22Rv1 (cell line): ENCODE results near the gene DAGLA.

Source experiments
- H3K27ac ChIP-seq: fragments of 450-650 bp; 2 replicates; pipeline ENCODE4 v1.5.1; 2017
- CTCF ChIP-seq: fragments of 450-650 bp; IDR thresholded peaks from 2 replicates; pipeline ENCODE4 v1.5.1; 2017; ENCODE audit warnings: mild to moderate bottlenecking
- ZFX ChIP-seq: fragments of 450-650 bp; IDR thresholded peaks from 2 replicates; pipeline ENCODE4 v1.6.1; 2017; ENCODE audit warnings: antibody characterized with exemption, borderline replicate concordance

DAGLA gene

GRCh38 chr11:61757213-61757862 is 77.1 kb downstream of the DAGLA start:
- TF ChIP-seq CTCF = no peak
- TF ChIP-seq ZFX = no peak
- peak overlapping the region; percentile 91 for H3K27ac ChIP-seq

DNA sequence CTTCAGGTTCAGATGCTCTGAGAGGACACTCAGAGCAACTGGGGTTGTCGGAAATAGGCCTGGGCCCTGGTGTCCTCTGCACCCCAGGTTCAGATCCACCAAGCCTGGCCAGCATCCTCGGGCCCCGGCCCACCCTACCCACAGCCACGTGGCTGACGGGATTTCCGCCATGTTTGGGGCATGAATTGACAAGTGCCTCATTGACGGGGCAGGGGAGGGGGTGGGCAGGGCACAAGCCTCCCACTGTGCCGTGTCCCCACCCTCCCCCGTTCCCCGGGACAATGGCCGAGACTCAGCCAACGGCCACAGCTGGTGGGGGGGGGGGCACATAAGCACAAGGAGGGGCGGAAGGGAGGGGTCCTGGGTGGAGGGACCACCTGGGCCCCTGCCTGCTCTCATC is 80.8 kb downstream of the DAGLA start:
- no peak overlapping the region for H3K27ac ChIP-seq
- TF ChIP-seq CTCF (no peak), ZFX (no peak)

DNA sequence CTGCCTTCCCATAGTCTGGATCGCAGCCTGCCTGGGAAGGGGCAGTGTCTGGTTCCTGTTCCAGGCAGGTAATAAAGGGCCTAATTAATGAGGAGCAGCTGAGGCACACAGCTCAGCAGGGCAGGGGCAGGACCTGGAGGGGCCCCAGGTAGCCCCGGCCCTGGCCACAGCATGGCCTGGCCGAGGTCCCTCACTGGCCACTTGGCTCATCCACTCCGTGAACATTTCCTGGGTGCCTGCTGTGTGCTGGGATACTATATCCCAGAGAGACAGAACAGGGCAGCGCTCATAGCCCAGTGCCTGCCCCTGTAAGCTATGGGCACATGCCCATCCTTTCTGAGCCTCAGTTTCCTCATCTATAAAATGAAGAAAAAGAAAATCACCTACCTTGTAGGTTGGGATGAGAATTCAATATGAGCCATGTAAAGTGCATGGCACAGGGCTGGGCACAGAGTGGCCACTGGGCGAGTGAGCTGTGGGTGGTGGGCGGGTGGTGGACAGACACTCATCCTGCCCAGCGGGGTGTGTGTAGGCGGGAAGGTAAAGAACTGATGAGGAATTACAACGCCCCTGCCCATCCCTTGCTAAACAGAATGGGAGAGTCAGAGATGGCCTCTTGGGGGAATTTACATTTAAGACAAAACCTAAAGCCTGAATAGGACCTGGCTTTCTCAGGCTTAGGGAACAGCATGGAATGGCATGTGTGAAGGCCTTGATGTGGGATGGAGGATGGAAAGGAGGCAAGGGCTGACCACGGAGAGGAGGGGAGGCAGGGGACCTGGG is 81.4 kb downstream of the DAGLA start:
- no peak overlapping the region for H3K27ac ChIP-seq
- TF ChIP-seq CTCF (no peak), ZFX (no peak)

DNA sequence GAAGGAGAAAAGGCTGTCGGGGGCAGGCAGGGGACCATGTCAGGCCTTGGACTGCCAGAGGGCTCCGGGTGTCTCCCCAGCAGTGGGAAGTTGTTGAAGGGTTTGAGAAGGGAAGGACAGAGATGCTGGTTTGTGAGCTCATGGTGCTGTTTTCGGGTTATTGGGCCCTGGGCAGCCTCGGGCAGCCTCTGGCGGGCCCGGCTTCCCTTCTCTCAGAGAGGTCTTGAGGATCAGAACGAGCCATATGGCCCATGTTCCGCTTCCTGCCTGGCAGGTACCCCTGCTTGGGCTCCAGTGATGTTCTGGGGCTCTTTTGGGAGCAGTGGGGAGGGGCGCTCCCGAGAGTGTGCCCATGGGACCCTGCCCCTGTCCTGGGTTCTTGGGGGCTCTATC is 82.0 kb downstream of the DAGLA start:
- TF ChIP-seq ZFX = no peak
- no peak for TF ChIP-seq CTCF
- no peak overlapping the region for H3K27ac ChIP-seq

- H3K27ac ChIP-seq = no peak overlapping the region
- no peak for TF ChIP-seq CTCF
- TF ChIP-seq ZFX = no peak
These were observed 82.6 kb downstream of the DAGLA start for GRCh38 chr11:61762798-61763197.

GRCh38 chr11:61763930-61764605 is 83.9 kb downstream of the DAGLA start:
- no peak overlapping the region for H3K27ac ChIP-seq
- TF ChIP-seq ZFX (no peak), CTCF (no peak)
